KMS-11 (cell line): Measurements from ENCODE around the gene UBC.
A peak's percentile ranks its signal among the peaks of the same experiment; 100 is the strongest.
"Not testable (repeated sequence)": the region's sequence is repeated elsewhere in the genome, so short reads cannot be mapped to it uniquely, and the experiment has no call there.

Experiments
- H2AFZ ChIP-seq: fragments of 200-600 bp; sonication (generic); 2 replicates; pipeline ENCODE4 v1.6.1; 2016; ENCODE audit warnings: antibody characterized with exemption, mixed run types, low read depth
- H3K27ac ChIP-seq: fragments of 200-600 bp; sonication (generic); 2 replicates; pipeline ENCODE4 v1.6.1; 2016; ENCODE audit warnings: mild to moderate bottlenecking, mixed run types
- H3K27me3 ChIP-seq: fragments of 200-600 bp; sonication (generic); 2 replicates; pipeline ENCODE4 v1.6.1; 2017; ENCODE audit warnings: mild to moderate bottlenecking, low read depth, mixed run types, moderate library complexity; ENCODE audit not compliant: insufficient read depth
- H3K36me3 ChIP-seq: fragments of 200-600 bp; sonication (generic); 2 replicates; pipeline ENCODE4 v1.6.1; 2017; ENCODE audit warnings: mild to moderate bottlenecking, mixed run types; ENCODE audit not compliant: insufficient read depth
- H3K4me1 ChIP-seq: fragments of 200-600 bp; sonication (generic); 2 replicates; pipeline ENCODE4 v1.6.1; 2016; ENCODE audit warnings: mild to moderate bottlenecking, low read depth, mixed run types; ENCODE audit not compliant: poor library complexity, severe bottlenecking
- H3K4me2 ChIP-seq: fragments of 200-600 bp; sonication (generic); 2 replicates; pipeline ENCODE4 v1.7.0; 2016; ENCODE audit warnings: mild to moderate bottlenecking, mixed run types
- H3K4me3 ChIP-seq: fragments of 200-600 bp; sonication (generic); IDR thresholded peaks from 2 replicates; pipeline ENCODE4 v1.6.1; 2017; ENCODE audit warnings: low read depth, low read length, mixed read lengths; ENCODE audit not compliant: insufficient read depth
- H3K79me2 ChIP-seq: fragments of 200-600 bp; sonication (generic); 2 replicates; pipeline ENCODE4 v1.6.1; 2016; ENCODE audit warnings: low read depth, mixed run types; ENCODE audit not compliant: insufficient read depth
- H3K9ac ChIP-seq: fragments of 200-600 bp; sonication (generic); 2 replicates; pipeline ENCODE4 v1.6.1; 2016; ENCODE audit warnings: mild to moderate bottlenecking, mixed run types
- H4K20me1 ChIP-seq: fragments of 200-600 bp; sonication (generic); 2 replicates; pipeline ENCODE4 v1.6.1; 2016; ENCODE audit warnings: mild to moderate bottlenecking, mixed run types; ENCODE audit not compliant: insufficient read depth
- TF ChIP-seq, protein P1 (sequence below): fragments of 200-600 bp; sonication (generic); conservative IDR thresholded peaks from 2 replicates; pipeline ENCODE4 v1.6.1; 2017; ENCODE audit warnings: low read depth, mild to moderate bottlenecking, antibody characterized with exemption, low read length, moderate library complexity, mixed read lengths

The UBC gene

DNA sequence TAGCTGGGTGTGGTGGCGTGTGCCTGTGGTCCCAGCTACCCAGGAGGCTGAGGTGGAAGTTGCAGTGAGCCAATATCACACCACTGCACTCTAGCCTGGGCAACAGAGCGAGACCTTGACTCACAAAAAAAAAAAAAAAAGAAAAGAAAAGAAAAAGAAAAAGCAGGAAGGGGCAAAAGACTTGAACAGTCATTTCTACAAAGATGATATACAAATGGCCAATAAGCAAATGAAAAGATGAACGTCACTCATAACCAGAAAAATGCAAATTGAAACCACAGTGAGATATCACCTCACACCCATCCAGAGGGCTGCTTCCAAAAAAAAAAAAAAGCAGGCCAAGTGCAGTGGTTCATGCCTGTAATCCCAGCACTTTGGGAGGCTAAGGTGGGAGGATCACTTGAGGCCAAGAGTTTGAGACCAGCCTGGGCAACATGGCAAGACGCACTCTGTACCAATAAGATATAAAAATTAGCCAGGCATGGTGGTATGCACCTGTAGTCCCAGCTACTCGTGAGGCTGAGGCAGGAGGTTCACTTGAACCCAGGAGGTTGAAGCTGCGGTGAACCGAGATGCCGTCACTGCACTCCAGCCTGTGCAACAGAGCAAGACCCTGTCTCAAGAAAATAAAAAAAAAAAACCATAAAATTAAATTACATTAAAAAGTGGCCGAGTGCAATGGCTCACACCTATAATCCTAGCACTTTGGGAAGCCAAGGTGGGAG is 20.5 kb downstream of the UBC start:
- H3K27ac ChIP-seq: no peak overlapping the region
- no peak overlapping the region for H3K9ac ChIP-seq
- H3K79me2 ChIP-seq: no peaks in the 10 kb centered on the region
- no peak overlapping the region for H3K4me2 ChIP-seq
- H4K20me1 ChIP-seq: no peaks in the 10 kb centered on the region
- no peak overlapping the region for H3K4me3 ChIP-seq
- H2AFZ ChIP-seq: no peak overlapping the region
- peaks cover 4% of the 10 kb centered on the region for H3K4me1 ChIP-seq
- TF ChIP-seq, protein P1, sequence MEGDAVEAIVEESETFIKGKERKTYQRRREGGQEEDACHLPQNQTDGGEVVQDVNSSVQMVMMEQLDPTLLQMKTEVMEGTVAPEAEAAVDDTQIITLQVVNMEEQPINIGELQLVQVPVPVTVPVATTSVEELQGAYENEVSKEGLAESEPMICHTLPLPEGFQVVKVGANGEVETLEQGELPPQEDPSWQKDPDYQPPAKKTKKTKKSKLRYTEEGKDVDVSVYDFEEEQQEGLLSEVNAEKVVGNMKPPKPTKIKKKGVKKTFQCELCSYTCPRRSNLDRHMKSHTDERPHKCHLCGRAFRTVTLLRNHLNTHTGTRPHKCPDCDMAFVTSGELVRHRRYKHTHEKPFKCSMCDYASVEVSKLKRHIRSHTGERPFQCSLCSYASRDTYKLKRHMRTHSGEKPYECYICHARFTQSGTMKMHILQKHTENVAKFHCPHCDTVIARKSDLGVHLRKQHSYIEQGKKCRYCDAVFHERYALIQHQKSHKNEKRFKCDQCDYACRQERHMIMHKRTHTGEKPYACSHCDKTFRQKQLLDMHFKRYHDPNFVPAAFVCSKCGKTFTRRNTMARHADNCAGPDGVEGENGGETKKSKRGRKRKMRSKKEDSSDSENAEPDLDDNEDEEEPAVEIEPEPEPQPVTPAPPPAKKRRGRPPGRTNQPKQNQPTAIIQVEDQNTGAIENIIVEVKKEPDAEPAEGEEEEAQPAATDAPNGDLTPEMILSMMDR: no peak
- no peaks in the 10 kb centered on the region for H3K27me3 ChIP-seq
- H3K36me3 ChIP-seq: no peaks in the 10 kb centered on the region

GRCh38 chr12:124888260-124888659 is 26.2 kb downstream of the UBC start:
- Histone ChIP-seq H3K4me1 (peaks cover 36% of the 10 kb centered on the region), H2AFZ (no peak overlapping the region), H3K4me3 (no peak overlapping the region), H3K36me3 (no peaks in the 10 kb centered on the region), H3K4me2 (no peak overlapping the region), H3K9ac (no peak overlapping the region), H3K27ac (no peak overlapping the region), H3K27me3 (no peaks in the 10 kb centered on the region), H4K20me1 (no peaks in the 10 kb centered on the region), H3K79me2 (no peaks in the 10 kb centered on the region)
- TF ChIP-seq, protein P1: no peak

GRCh38 chr12:124887766-124888165 is 26.7 kb downstream of the UBC start:
- H3K4me1 ChIP-seq: peaks cover 41% of the 10 kb centered on the region
- H3K4me3 ChIP-seq, H3K36me3 ChIP-seq, H3K4me2 ChIP-seq, H3K79me2 ChIP-seq, H3K27ac ChIP-seq, H4K20me1 ChIP-seq, H3K27me3 ChIP-seq, H2AFZ ChIP-seq, H3K9ac ChIP-seq: not testable (repeated sequence)

DNA sequence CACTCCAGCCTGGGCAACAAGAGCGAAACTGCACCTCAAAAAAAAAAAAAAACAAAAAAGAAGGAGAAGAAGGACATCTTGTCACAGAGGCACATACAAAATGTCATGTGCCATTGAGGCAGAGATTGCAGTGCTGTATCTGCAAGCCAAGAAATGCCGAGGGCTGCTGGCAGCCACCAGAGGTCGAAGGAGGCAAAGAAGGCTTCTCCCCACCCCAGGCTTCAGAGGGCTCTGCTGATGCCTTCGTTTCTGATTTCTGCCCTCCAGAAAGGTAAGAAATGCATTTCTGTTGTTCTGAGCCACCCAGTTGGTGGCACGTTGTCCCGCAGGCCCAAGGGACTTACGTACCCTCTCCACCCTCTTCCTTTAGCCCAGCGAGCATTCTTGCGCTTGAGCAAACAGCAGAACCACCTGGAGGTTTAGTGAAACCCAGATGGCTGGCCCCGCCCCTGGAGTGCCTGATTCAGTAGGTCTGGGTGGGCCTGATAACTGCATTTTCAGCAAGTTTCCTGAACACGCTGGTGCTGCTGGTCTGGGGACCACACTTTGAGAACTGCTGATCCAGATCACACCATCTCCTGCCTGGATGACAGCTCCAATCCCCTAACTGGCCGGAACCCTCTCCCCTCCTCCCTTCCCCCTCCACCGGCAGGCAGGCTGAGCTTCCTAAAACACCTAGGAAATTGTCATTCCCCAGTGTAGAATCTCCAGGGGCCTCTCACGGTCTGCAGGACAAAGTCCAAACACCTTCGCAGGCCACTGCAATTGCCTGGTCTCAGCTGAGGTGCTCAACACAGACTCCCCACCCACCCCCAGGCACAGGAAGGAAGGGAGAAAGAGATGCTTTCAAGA is 29.6 kb downstream of the UBC start:
- Histone ChIP-seq H3K4me3 (no peak overlapping the region), H3K79me2 (no peaks in the 10 kb centered on the region), H3K36me3 (no peaks in the 10 kb centered on the region), H3K4me1 (peaks cover 41% of the 10 kb centered on the region), H2AFZ (peak overlapping the region; percentile 60; the same call in 1 of the 2 replicates), H3K9ac (peak overlapping the region; percentile 56), H4K20me1 (no peaks in the 10 kb centered on the region), H3K27me3 (no peaks in the 10 kb centered on the region), H3K27ac (peak overlapping the region; percentile 92), H3K4me2 (peak overlapping the region; percentile 88)
- TF ChIP-seq, protein P1: no peak
